Neural cell (in vitro differentiated cells): ENCODE measurements around the gene HDAC4. TPM values are rescaled to one million over a fixed set of nuclear protein-coding genes. Genes with fewer than 3 reads are reported as not detected.

Experiments used
- H2AFZ ChIP-seq: fragments of 200-600, 300-800 bp; sonication (generic), shearing (Covaris generic); 2 replicates; pipeline ENCODE4 v1.6.0; 2014; ENCODE audit warnings: low read depth, mild to moderate bottlenecking, antibody characterized with exemption, low read length, moderate library complexity
- H3F3A ChIP-seq: fragments of 200-600 bp; shearing (Covaris generic); 2 replicates; pipeline ENCODE4 v1.6.1; 2016; ENCODE audit warnings: mild to moderate bottlenecking, moderate library complexity, mixed read lengths, antibody characterized with exemption, low read length; ENCODE audit not compliant: insufficient read depth, poor library complexity, severe bottlenecking
- H3K27ac ChIP-seq: fragments of 200-600, 300-800 bp; sonication (generic), shearing (Covaris generic); 2 replicates; pipeline ENCODE4 v1.5.1; 2014; ENCODE audit warnings: mild to moderate bottlenecking, low read length, moderate library complexity
- H3K27me3 ChIP-seq: fragments of 300-800, 200-600 bp; sonication (generic), shearing (Covaris generic); 2 replicates; pipeline ENCODE4 v1.6.0; 2014; ENCODE audit warnings: mild to moderate bottlenecking, low read depth, low read length, moderate library complexity; ENCODE audit not compliant: insufficient read depth
- H3K36me3 ChIP-seq: fragments of 300-800, 200-600 bp; sonication (generic), shearing (Covaris generic); 2 replicates; pipeline ENCODE4 v1.5.1; 2014; ENCODE audit warnings: mild to moderate bottlenecking, antibody characterized with exemption, low read length, moderate library complexity; ENCODE audit not compliant: insufficient read depth
- H3K4me2 ChIP-seq: fragments of 300-800, 200-600 bp; sonication (generic), shearing (Covaris generic); 2 replicates; pipeline ENCODE4 v1.6.0; 2014; ENCODE audit warnings: mild to moderate bottlenecking, low read length
- H3K4me3 ChIP-seq: fragments of 300-800, 200-600 bp; sonication (generic), shearing (Covaris generic); 2 replicates; pipeline ENCODE4 v1.5.1; 2014; ENCODE audit warnings: mild to moderate bottlenecking, low read length, moderate library complexity
- H3K79me2 ChIP-seq: fragments of 200-600 bp; shearing (Covaris generic); replicated peaks from 2 replicates; pipeline ENCODE4 v1.6.0; 2014; ENCODE audit warnings: mild to moderate bottlenecking, low read length, moderate library complexity; ENCODE audit not compliant: insufficient read depth
- H3K9ac ChIP-seq: fragments of 300-800, 200-600 bp; sonication (generic), shearing (Covaris generic); 2 replicates; pipeline ENCODE4 v1.6.1; 2016; ENCODE audit warnings: mild to moderate bottlenecking, low read length, mixed read lengths
- H3K9me2 ChIP-seq: fragments of 200-600 bp; shearing (Covaris generic); 2 replicates; pipeline ENCODE4 v1.6.1; 2016; ENCODE audit warnings: mild to moderate bottlenecking, low read length, mixed read lengths; ENCODE audit not compliant: insufficient read depth
- H3K9me3 ChIP-seq: fragments of 200-600, 300-800 bp; sonication (generic), shearing (Covaris generic); 2 replicates; pipeline ENCODE4 v1.6.1; 2016; ENCODE audit warnings: mild to moderate bottlenecking, mixed run types, low read length, moderate library complexity, mixed read lengths
- H4K20me1 ChIP-seq: fragments of 200-600 bp; shearing (Covaris generic); 2 replicates; pipeline ENCODE4 v1.6.1; 2016; ENCODE audit warnings: mild to moderate bottlenecking, mixed run types; ENCODE audit not compliant: insufficient read depth
- EP300 ChIP-seq: fragments of 450-650 bp; conservative IDR thresholded peaks from 2 replicates; pipeline ENCODE4 v1.6.1; 2014; ENCODE audit warnings: antibody characterized with exemption, mild to moderate bottlenecking, moderate library complexity; ENCODE audit not compliant: poor library complexity, severe bottlenecking
- EZH2 ChIP-seq: fragments of 200-600, 300-800 bp; shearing (Covaris generic), sonication (generic); IDR thresholded peaks from 2 replicates; pipeline ENCODE4 v1.6.1; 2014; ENCODE audit warnings: antibody characterized with exemption, low read length, borderline replicate concordance, mild to moderate bottlenecking; ENCODE audit not compliant: insufficient read depth, poor library complexity, severe bottlenecking
- MXI1 ChIP-seq: fragments of 450-650 bp; conservative IDR thresholded peaks from 2 replicates; pipeline ENCODE4 v1.6.1; 2014; ENCODE audit warnings: antibody characterized with exemption, mild to moderate bottlenecking; ENCODE audit not compliant: poor library complexity, severe bottlenecking
- POLR2AphosphoS5 ChIP-seq: IDR thresholded peaks from 2 replicates; pipeline ENCODE4 v1.6.1; 2012
- RAD21 ChIP-seq: fragments of 450-650 bp; conservative IDR thresholded peaks from 2 replicates; pipeline ENCODE4 v1.6.1; 2014; ENCODE audit warnings: antibody characterized with exemption, mild to moderate bottlenecking, moderate library complexity
- SMC3 ChIP-seq: fragments of 450-650 bp; conservative IDR thresholded peaks from 2 replicates; pipeline ENCODE4 v1.6.1; 2014; ENCODE audit warnings: antibody characterized with exemption, mild to moderate bottlenecking, moderate library complexity; ENCODE audit not compliant: poor library complexity
- TAF1 ChIP-seq: IDR thresholded peaks from 2 replicates; pipeline ENCODE4 v1.6.1; 2012; ENCODE audit warnings: low read depth
- polyA plus RNA-seq: library from polyadenylated mRNA; depleted of rRNA; stranded (reverse); fragments of >200 nt; gene quantifications from 2 replicates; pipeline ENCODE4 v1.2.3, GENCODE V29; 2014
- TF ChIP-seq, protein P1 (sequence below): IDR thresholded peaks from 2 replicates; pipeline ENCODE4 v1.6.1; 2012; ENCODE audit warnings: borderline replicate concordance
- TF ChIP-seq, protein P2 (sequence below): fragments of 450-650 bp; IDR thresholded peaks from 2 replicates; pipeline ENCODE4 v1.5.1; 2014; ENCODE audit warnings: antibody characterized with exemption, mild to moderate bottlenecking, moderate library complexity; ENCODE audit not compliant: poor library complexity, severe bottlenecking

Gene HDAC4
- polyA plus RNA-seq, 1 donor from 2014 or later: 3.4 TPM

DNA sequence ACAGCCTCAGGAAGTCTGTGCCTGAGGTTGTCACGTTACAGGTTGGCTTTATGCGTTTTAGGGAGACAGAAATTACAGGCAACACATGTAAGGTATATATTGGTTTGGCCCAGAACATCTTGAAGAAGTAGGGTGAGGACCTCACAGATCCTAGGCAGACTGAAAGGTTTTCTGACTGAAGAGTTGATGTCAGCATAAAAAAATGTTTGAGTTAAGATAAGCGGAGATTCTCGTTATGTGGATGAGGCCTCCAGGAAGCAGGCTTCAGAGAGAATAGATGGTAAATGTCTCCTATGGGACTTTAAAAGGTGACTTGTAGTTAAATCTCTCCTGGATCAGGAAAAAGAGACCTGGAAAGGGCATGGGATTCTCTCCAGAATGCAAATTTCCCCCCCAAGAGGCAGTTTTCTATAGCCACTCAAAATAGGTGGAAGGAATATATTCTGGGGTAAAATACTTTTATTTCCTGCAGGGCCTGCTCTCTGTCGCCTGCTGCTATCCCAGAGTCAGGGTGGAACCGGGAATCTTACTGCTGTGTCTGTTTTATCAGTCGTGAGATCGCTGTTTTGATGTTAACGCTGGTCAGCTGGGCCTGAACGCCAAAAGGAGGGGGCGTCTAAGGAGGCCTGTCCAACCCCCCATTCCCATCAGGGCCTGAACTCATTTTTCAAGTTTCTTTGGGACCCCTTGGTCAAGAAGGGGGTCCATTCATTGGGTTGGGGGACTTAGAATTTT lies 171.1 kb downstream of the HDAC4 start:
- Histone ChIP-seq H4K20me1 (no peaks in the 10 kb centered on the region), H3K4me3 (no peak overlapping the region), H3K9ac (no peak overlapping the region), H3K4me2 (no peak overlapping the region), H3K36me3 (no peaks in the 10 kb centered on the region), H3F3A (no peaks in the 10 kb centered on the region), H3K27ac (no peak overlapping the region), H3K79me2 (no peaks in the 10 kb centered on the region), H2AFZ (no peak overlapping the region), H3K9me2 (no peaks in the 10 kb centered on the region), H3K9me3 (no peaks in the 10 kb centered on the region), H3K27me3 (no peaks in the 10 kb centered on the region)
- TF ChIP-seq RAD21 (no peak), EP300 (no peak), SMC3 (no peak), POLR2AphosphoS5 (no peak), MXI1 (no peak), TAF1 (no peak), EZH2 (no peak)
- TF ChIP-seq, protein P1, sequence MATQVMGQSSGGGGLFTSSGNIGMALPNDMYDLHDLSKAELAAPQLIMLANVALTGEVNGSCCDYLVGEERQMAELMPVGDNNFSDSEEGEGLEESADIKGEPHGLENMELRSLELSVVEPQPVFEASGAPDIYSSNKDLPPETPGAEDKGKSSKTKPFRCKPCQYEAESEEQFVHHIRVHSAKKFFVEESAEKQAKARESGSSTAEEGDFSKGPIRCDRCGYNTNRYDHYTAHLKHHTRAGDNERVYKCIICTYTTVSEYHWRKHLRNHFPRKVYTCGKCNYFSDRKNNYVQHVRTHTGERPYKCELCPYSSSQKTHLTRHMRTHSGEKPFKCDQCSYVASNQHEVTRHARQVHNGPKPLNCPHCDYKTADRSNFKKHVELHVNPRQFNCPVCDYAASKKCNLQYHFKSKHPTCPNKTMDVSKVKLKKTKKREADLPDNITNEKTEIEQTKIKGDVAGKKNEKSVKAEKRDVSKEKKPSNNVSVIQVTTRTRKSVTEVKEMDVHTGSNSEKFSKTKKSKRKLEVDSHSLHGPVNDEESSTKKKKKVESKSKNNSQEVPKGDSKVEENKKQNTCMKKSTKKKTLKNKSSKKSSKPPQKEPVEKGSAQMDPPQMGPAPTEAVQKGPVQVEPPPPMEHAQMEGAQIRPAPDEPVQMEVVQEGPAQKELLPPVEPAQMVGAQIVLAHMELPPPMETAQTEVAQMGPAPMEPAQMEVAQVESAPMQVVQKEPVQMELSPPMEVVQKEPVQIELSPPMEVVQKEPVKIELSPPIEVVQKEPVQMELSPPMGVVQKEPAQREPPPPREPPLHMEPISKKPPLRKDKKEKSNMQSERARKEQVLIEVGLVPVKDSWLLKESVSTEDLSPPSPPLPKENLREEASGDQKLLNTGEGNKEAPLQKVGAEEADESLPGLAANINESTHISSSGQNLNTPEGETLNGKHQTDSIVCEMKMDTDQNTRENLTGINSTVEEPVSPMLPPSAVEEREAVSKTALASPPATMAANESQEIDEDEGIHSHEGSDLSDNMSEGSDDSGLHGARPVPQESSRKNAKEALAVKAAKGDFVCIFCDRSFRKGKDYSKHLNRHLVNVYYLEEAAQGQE: no peak
- TF ChIP-seq, protein P2, sequence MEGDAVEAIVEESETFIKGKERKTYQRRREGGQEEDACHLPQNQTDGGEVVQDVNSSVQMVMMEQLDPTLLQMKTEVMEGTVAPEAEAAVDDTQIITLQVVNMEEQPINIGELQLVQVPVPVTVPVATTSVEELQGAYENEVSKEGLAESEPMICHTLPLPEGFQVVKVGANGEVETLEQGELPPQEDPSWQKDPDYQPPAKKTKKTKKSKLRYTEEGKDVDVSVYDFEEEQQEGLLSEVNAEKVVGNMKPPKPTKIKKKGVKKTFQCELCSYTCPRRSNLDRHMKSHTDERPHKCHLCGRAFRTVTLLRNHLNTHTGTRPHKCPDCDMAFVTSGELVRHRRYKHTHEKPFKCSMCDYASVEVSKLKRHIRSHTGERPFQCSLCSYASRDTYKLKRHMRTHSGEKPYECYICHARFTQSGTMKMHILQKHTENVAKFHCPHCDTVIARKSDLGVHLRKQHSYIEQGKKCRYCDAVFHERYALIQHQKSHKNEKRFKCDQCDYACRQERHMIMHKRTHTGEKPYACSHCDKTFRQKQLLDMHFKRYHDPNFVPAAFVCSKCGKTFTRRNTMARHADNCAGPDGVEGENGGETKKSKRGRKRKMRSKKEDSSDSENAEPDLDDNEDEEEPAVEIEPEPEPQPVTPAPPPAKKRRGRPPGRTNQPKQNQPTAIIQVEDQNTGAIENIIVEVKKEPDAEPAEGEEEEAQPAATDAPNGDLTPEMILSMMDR: no peak

DNA sequence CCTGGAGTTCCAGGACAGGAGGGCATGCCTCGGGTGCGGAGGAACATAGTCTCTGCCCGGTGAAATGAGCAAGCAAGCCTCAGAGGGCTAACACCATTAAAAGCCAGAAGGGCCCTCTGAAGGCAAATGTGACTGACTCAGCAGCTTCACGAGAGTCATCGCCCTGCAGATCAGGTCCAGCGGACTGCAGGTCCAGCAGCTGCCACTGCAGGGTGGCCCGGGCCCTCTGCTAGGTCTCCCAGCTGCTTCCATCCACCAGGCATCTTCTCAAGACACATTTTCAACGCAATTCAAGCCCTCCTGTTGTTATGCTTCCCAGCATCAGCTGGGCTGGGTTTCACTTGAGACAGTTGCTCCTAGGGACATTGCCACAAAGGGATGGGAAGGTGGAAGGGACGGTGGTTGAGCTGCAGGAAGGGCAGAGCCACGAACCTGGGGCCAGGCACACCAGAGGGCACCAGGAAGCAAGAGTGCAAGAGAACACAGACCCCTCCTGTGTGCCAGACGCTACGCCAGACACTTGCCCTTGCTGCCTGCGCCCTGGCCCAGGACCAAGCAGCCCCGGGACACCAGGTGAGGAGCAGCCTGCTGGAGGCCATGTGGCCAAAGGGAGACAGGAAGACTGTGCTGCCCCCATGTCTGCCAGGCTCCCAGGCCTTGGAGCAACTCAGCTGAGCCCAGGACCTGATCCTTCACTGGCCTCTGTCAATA lies 173.0 kb downstream of the HDAC4 start:
- Histone ChIP-seq H3K27me3 (no peaks in the 10 kb centered on the region), H3K4me3 (no peak overlapping the region), H3K79me2 (no peaks in the 10 kb centered on the region), H2AFZ (no peak overlapping the region), H3K9ac (no peak overlapping the region), H3K9me3 (no peaks in the 10 kb centered on the region), H3K36me3 (no peaks in the 10 kb centered on the region), H3F3A (no peaks in the 10 kb centered on the region), H3K4me2 (no peak overlapping the region), H4K20me1 (no peaks in the 10 kb centered on the region), H3K9me2 (no peaks in the 10 kb centered on the region), H3K27ac (no peak overlapping the region)
- TF ChIP-seq, protein P2: no peak
- no peak for TF ChIP-seq POLR2AphosphoS5
- TF ChIP-seq EP300: no peak
- TF ChIP-seq MXI1: no peak
- no peak for TF ChIP-seq TAF1
- no peak for TF ChIP-seq EZH2
- no peak for TF ChIP-seq SMC3
- TF ChIP-seq RAD21: no peak
